Immature natural killer cell (primary cell): ENCODE data around the gene OR13C8. TPM values are rescaled to one million over a fixed set of nuclear protein-coding genes. Genes with fewer than 3 reads are reported as not detected.
"Not testable (repeated sequence)": the region's sequence is repeated elsewhere in the genome, so short reads cannot be mapped to it uniquely, and the experiment has no call there.

Experiments
- DNase-seq, 3 donors: peaks; one replicate each; pipeline ENCODE4 v3.0.0; 2022; ENCODE audit warnings: mixed read lengths in 1 of 3
- H3K27ac Mint-ChIP-seq, 6 donors: one replicate each; pipeline ENCODE4 v1.8.0; 2020; ENCODE audit warnings: mixed read lengths in 6 of 6, mild to moderate bottlenecking in 5 of 6, inconsistent platforms in 4 of 6, moderate library complexity in 3 of 6
- H3K27me3 Mint-ChIP-seq, 3 donors: one replicate each; pipeline ENCODE4 v1.8.0; 2020 to 2021; ENCODE audit warnings: low read depth in 3 of 3, mild to moderate bottlenecking in 3 of 3, mixed read lengths in 3 of 3, moderate library complexity in 3 of 3, inconsistent platforms in 1 of 3
- H3K36me3 Mint-ChIP-seq, 3 donors: one replicate each; pipeline ENCODE4 v1.8.0; 2020; ENCODE audit warnings: mixed read lengths in 3 of 3, inconsistent platforms in 2 of 3, mild to moderate bottlenecking in 2 of 3
- H3K4me1 Mint-ChIP-seq, 2 donors: one replicate each; pipeline ENCODE4 v1.8.0; 2020; ENCODE audit warnings: inconsistent platforms in 2 of 2, mild to moderate bottlenecking in 2 of 2, mixed read lengths in 2 of 2, moderate library complexity in 1 of 2
- H3K4me3 Mint-ChIP-seq, 5 donors: one replicate each; pipeline ENCODE4 v1.8.0; 2020; ENCODE audit warnings: mild to moderate bottlenecking in 5 of 5, mixed read lengths in 5 of 5, inconsistent platforms in 3 of 5, moderate library complexity in 3 of 5
- H3K9me3 Mint-ChIP-seq, 6 donors: one replicate each; pipeline ENCODE4 v1.8.0; 2020; ENCODE audit warnings: mild to moderate bottlenecking in 6 of 6, mixed read lengths in 6 of 6, inconsistent platforms in 4 of 6, moderate library complexity in 3 of 6
- polyA plus RNA-seq, 3 donors: library from polyadenylated mRNA; unstranded; fragments of 300-500 nt; fragmentation: Illumina TruSeq; gene quantifications; one replicate each; pipeline ENCODE4 v1.2.3, GENCODE V29; 2021

Gene OR13C8
- polyA plus RNA-seq, 3 donors from 2014 or later: not detected

- no peak overlapping the region for H3K27ac Mint-ChIP-seq
- no peak overlapping the region for H3K4me3 Mint-ChIP-seq
- DNase-seq: no peak
- no peaks in the 10 kb centered on the region for H3K4me1 Mint-ChIP-seq
- H3K9me3 Mint-ChIP-seq: peaks cover 0 to 8% (median 4%) of the 10 kb centered on the region in 6 donors
- H3K27me3 Mint-ChIP-seq: peaks cover 0 to 3% (median 0%) of the 10 kb centered on the region in 3 donors
- H3K36me3 Mint-ChIP-seq: no peaks in the 10 kb centered on the region
Observed at GRCh38 chr9:104586496-104587180, 17.7 kb downstream of the OR13C8 start.

- H3K9me3 Mint-ChIP-seq: peaks cover 0 to 19% (median 4%) of the 10 kb centered on the region in 6 donors
- H3K4me3 Mint-ChIP-seq: no peak overlapping the region
- H3K27me3 Mint-ChIP-seq: peaks cover 0 to 6% (median 0%) of the 10 kb centered on the region in 3 donors
- peaks cover 0 to 7% (median 0%) of the 10 kb centered on the region in 3 donors for H3K36me3 Mint-ChIP-seq
- no peak overlapping the region for H3K27ac Mint-ChIP-seq
- no peaks in the 10 kb centered on the region for H3K4me1 Mint-ChIP-seq
- no peak for DNase-seq
Observed at GRCh38 chr9:104589626-104590025, 20.7 kb downstream of the OR13C8 start.

DNA sequence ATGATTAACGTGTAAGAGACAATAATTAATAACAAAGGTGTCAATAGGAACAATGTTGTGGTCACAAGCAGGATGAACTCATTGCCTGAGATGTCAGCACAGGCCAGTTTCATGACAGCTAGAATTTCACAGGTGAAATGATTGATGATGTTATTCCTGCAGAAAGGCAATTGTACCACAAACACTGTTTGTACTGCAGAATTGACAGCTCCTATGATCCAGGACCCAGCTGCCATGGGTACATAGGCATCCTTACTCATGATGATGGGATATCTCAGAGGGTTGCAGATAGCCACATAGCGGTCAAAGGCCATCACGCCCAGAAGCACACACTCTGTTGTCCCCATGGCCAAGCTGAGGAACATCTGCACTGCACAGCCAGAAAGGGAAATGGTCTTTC is 29.8 kb downstream of the OR13C8 start:
- H3K4me1 Mint-ChIP-seq, H3K4me3 Mint-ChIP-seq, DNase-seq, H3K36me3 Mint-ChIP-seq, H3K27ac Mint-ChIP-seq, H3K27me3 Mint-ChIP-seq: not testable (repeated sequence)
- peaks cover 0 to 13% (median 2%) of the 10 kb centered on the region in 6 donors for H3K9me3 Mint-ChIP-seq

DNA sequence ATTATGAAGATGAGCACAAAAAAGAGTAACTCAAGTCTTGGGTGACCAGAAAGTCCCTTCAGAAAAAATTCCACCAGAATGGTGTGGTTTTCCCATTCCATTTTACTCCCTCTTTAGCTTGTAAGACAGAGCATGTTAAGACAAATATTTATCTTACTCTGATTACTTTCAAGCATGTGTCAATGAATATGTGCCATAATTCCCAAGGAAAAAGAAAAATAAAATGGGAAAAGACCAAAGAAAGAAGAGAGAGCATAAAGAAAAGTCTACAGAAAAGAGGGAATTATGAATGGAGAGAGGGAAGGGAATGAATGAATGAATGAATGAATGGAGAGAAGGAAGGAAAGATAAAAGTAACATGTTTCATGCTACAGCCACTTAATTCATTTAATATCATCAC is 30.3 kb downstream of the OR13C8 start, which contains the start of gene OR13C5:
TSS of gene OR13C5 (minus strand) at position 101 of the 400 bp plus-strand sequence. CDS start at position 101, 0 bp downstream.
- H3K36me3 Mint-ChIP-seq, H3K4me1 Mint-ChIP-seq, H3K4me3 Mint-ChIP-seq, H3K27ac Mint-ChIP-seq, DNase-seq, H3K27me3 Mint-ChIP-seq: not testable (repeated sequence)
- H3K9me3 Mint-ChIP-seq: peaks cover 0 to 13% (median 2%) of the 10 kb centered on the region in 6 donors

GRCh38 chr9:104604801-104605200 is 35.8 kb downstream of the OR13C8 start:
- Mint-ChIP-seq H3K27me3 (no peaks in the 10 kb centered on the region), H3K4me1 (no peaks in the 10 kb centered on the region), H3K9me3 (peaks cover 0 to 3% (median 0%) of the 10 kb centered on the region in 6 donors), H3K4me3 (no peak overlapping the region), H3K27ac (no peak overlapping the region), H3K36me3 (no peaks in the 10 kb centered on the region)
- no peak for DNase-seq

- H3K4me3 Mint-ChIP-seq, DNase-seq, H3K27me3 Mint-ChIP-seq, H3K36me3 Mint-ChIP-seq, H3K9me3 Mint-ChIP-seq, H3K4me1 Mint-ChIP-seq, H3K27ac Mint-ChIP-seq: not testable (repeated sequence)
Observed at GRCh38 chr9:104605527-104605926, 36.6 kb downstream of the OR13C8 start, which contains the start of gene OR13C2. Gene OR13C2 (minus strand): TSS chr9:104605627. CDS start chr9:104605627, 0 bp downstream.

GRCh38 chr9:104606152-104606551 is 37.2 kb downstream of the OR13C8 start:
- Mint-ChIP-seq H3K4me1 (no peaks in the 10 kb centered on the region), H3K36me3 (no peaks in the 10 kb centered on the region), H3K9me3 (peaks cover 0 to 4% (median 0%) of the 10 kb centered on the region in 6 donors), H3K4me3 (no peak overlapping the region), H3K27ac (no peak overlapping the region), H3K27me3 (no peaks in the 10 kb centered on the region)
- DNase-seq: no peak

GRCh38 chr9:104608336-104608735 is 39.4 kb downstream of the OR13C8 start:
- Mint-ChIP-seq H3K4me3 (no peak overlapping the region), H3K36me3 (no peaks in the 10 kb centered on the region), H3K27me3 (no peaks in the 10 kb centered on the region), H3K4me1 (no peaks in the 10 kb centered on the region), H3K9me3 (peaks cover 0 to 4% (median 1%) of the 10 kb centered on the region in 6 donors), H3K27ac (no peak overlapping the region)
- DNase-seq: no peak

DNA sequence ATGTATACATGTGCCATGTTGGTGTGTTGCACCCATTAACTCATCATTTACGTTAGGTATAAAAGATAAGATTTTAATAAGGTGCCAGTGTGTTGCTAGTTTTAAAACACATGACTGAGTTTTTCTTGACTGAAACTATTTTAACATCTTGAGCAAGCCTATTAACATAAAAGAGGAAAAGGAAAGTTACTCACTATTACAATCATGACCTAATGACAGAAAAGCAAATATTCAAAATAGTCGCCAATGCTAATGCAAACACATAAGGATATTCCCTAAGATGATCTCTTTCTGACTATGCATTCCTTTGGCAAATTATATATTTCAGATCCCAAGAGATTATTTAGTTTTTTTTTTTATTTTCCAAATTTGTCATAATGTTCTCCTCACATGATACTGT is 42.2 kb downstream of the OR13C8 start:
- DNase-seq: no peak
- Mint-ChIP-seq H3K9me3 (peaks cover 0 to 7% (median 3%) of the 10 kb centered on the region in 6 donors), H3K36me3 (no peaks in the 10 kb centered on the region), H3K27me3 (no peaks in the 10 kb centered on the region), H3K4me3 (no peak overlapping the region), H3K27ac (no peak overlapping the region), H3K4me1 (no peaks in the 10 kb centered on the region)

- Mint-ChIP-seq H3K4me1 (no peaks in the 10 kb centered on the region), H3K9me3 (peaks cover 0 to 26% (median 6%) of the 10 kb centered on the region in 6 donors), H3K4me3 (no peak overlapping the region), H3K27ac (no peak overlapping the region), H3K27me3 (no peaks in the 10 kb centered on the region), H3K36me3 (no peaks in the 10 kb centered on the region)
- DNase-seq: no peak
Observed at GRCh38 chr9:104617418-104617817, 48.5 kb downstream of the OR13C8 start.

GRCh38 chr9:104618104-104618503 is 49.1 kb downstream of the OR13C8 start, which contains the start of gene OR13C9:
Gene OR13C9 (minus strand): TSS chr9:104618204. CDS start chr9:104618204, 0 bp downstream.
- DNase-seq: no peak
- Mint-ChIP-seq H3K27ac (no peak within 1 kb of the TSS), H3K27me3 (no peaks in the 10 kb centered on the region), H3K4me1 (no peaks in the 10 kb centered on the region), H3K9me3 (peaks cover 0 to 27% (median 7%) of the 10 kb centered on the region in 6 donors), H3K4me3 (no peak within 1 kb of the TSS), H3K36me3 (no peaks in the 10 kb centered on the region)

Other genes with a start within 250 kb of the OR13C8 start
- not detected for gene OR13F1, start 64.9 kb upstream of the OR13C8 start, polyA plus RNA-seq
- gene OR13C4, start 42.0 kb upstream of the OR13C8 start, polyA plus RNA-seq: not detected
- gene OR13C3, start 32.3 kb upstream of the OR13C8 start, polyA plus RNA-seq: not detected
- not detected for gene OR13C5, start 30.2 kb downstream of the OR13C8 start, polyA plus RNA-seq
- gene OR13C2, start 36.5 kb downstream of the OR13C8 start, polyA plus RNA-seq: not detected
- not detected for gene OR13C9, start 49.0 kb downstream of the OR13C8 start, polyA plus RNA-seq
- not detected for gene OR13D1, start 125.3 kb downstream of the OR13C8 start, polyA plus RNA-seq
- 10 to 100 TPM; 28.2 to 58.0 (median 29.2) TPM for gene NIPSNAP3A, start 178.5 kb downstream of the OR13C8 start, polyA plus RNA-seq
- gene NIPSNAP3B, start 195.0 kb downstream of the OR13C8 start, polyA plus RNA-seq: under 1 TPM in 2 of 3 donors, not detected in 1; 0.45 to 0.98 TPM